SK-N-SH (cell line): ENCODE results near the gene LPP. TPM values are rescaled to one million over a fixed set of nuclear protein-coding genes. Genes with fewer than 3 reads are reported as not detected.

ENCODE experiments used
- CTCF ChIA-PET: fragments of 300-600, 350-600 bp; formaldehyde crosslinking; extraction: SDS; loops from one replicate; lab custom pipeline; 2021; lab: Yijun Ruan, JAX
- POLR2A ChIA-PET: fragments of 350-600 bp; sonication (Branson Sonifier 250); formaldehyde crosslinking; extraction: SDS; loops from one replicate; lab custom pipeline; 2020; ENCODE audit warnings: antibody characterized with exemption, inconsistent platforms; lab: Yijun Ruan, JAX
- DNase-seq: peaks from one replicate; pipeline ENCODE4 v3.0.0; 2012
- H2AFZ ChIP-seq: fragments of 200-600 bp; sonication (generic); 2 replicates; pipeline ENCODE4 v1.8.1; 2016; ENCODE audit warnings: antibody characterized with exemption, mild to moderate bottlenecking, low read depth
- H3F3A ChIP-seq: fragments of 200-600 bp; sonication (generic); replicated peaks from 2 replicates; pipeline ENCODE3; 2016; ENCODE audit warnings: antibody characterized with exemption, mild to moderate bottlenecking; ENCODE audit not compliant: insufficient read depth
- H3K27ac ChIP-seq, 2 experiments: fragments of 200-500 bp in 1 of 2; fragments of 200-600 bp in 1 of 2; sonication (Bioruptor generic) in 1 of 2; sonication (generic), shearing (Covaris generic) in 1 of 2; 2 replicates each; pipeline versions ENCODE4 v1.5.1 to v1.6.1; 2014 to 2016; ENCODE audit warnings: low read depth in 2 of 2, inconsistent platforms in 1 of 2, low read length in 1 of 2, mild to moderate bottlenecking in 1 of 2, mixed read lengths in 1 of 2
- H3K27me3 ChIP-seq: fragments of 200-600 bp; sonication (generic), shearing (Covaris generic); 2 replicates; pipeline ENCODE4 v1.6.1; 2016; ENCODE audit warnings: mixed run types; ENCODE audit not compliant: insufficient read depth
- H3K36me3 ChIP-seq, 2 experiments: fragments of 200-500 bp in 1 of 2; fragments of 200-600 bp in 1 of 2; sonication (Bioruptor generic) in 1 of 2; sonication (generic) in 1 of 2; replicated peaks in 1 of 2; 2 replicates each; pipeline versions ENCODE3 to v1.5.1; 2014 to 2016; ENCODE audit warnings: low read length in 1 of 2, mild to moderate bottlenecking in 1 of 2; ENCODE audit not compliant: insufficient read depth in 2 of 2, control insufficient read depth in 1 of 2
- H3K4me1 ChIP-seq, 2 experiments: fragments of 200-500 bp in 1 of 2; fragments of 200-600 bp in 1 of 2; sonication (Bioruptor generic) in 1 of 2; sonication (generic), shearing (Covaris generic) in 1 of 2; 2 replicates each; pipeline versions ENCODE4 v1.5.1 to v1.6.1; 2014 to 2016; ENCODE audit warnings: low read depth in 1 of 2, low read length in 1 of 2, mixed run types in 1 of 2; ENCODE audit not compliant: insufficient read depth in 2 of 2, control insufficient read depth in 1 of 2
- H3K4me2 ChIP-seq: fragments of 200-600 bp; sonication (generic), shearing (Covaris generic); 2 replicates; pipeline ENCODE4 v1.6.1; 2017; ENCODE audit warnings: mixed run types
- H3K4me3 ChIP-seq, 2 experiments: fragments of 200-500 bp in 1 of 2; fragments of 200-600 bp in 1 of 2; sonication (Bioruptor generic) in 1 of 2; sonication (generic), shearing (Covaris generic) in 1 of 2; 2 replicates each; pipeline versions ENCODE4 v1.5.1 to v1.8.1; 2014 to 2016; ENCODE audit warnings: low read depth in 2 of 2, inconsistent platforms in 1 of 2, low read length in 1 of 2, mild to moderate bottlenecking in 1 of 2, mixed read lengths in 1 of 2, moderate library complexity in 1 of 2
- H3K79me2 ChIP-seq: fragments of 200-600 bp; sonication (generic); 2 replicates; pipeline ENCODE4 v1.8.1; 2017; ENCODE audit warnings: mild to moderate bottlenecking; ENCODE audit not compliant: insufficient read depth
- H3K9ac ChIP-seq: fragments of 200-600 bp; sonication (generic); 2 replicates; pipeline ENCODE4 v1.6.1; 2017; ENCODE audit warnings: mixed run types
- H3K9me2 ChIP-seq: fragments of 200-600 bp; sonication (generic); 2 replicates; pipeline ENCODE4 v1.6.1; 2017; ENCODE audit warnings: mixed run types
- H3K9me3 ChIP-seq: fragments of 200-600 bp; sonication (generic); 2 replicates; pipeline ENCODE4 v1.6.1; 2017; ENCODE audit warnings: mixed run types, mild to moderate bottlenecking, moderate library complexity
- H4K20me1 ChIP-seq: fragments of 200-600 bp; sonication (generic); 2 replicates; pipeline ENCODE4 v1.6.1; 2017; ENCODE audit warnings: mild to moderate bottlenecking, mixed run types; ENCODE audit not compliant: insufficient read depth
- CHD2 ChIP-seq: fragments of 150-350 bp; IDR thresholded peaks from 2 replicates; pipeline ENCODE4 v1.6.1; 2018; ENCODE audit warnings: low read length; ENCODE audit not compliant: partially characterized antibody
- ELF1 ChIP-seq: IDR thresholded peaks from 2 replicates; pipeline ENCODE4 v1.4.0; 2012
- EZH2phosphoT487 ChIP-seq: fragments of 200-600 bp; sonication (generic); IDR thresholded peaks from 2 replicates; pipeline ENCODE4 v1.6.1; 2017; ENCODE audit warnings: low read depth, mixed run types, mild to moderate bottlenecking, antibody characterized with exemption, moderate library complexity, borderline replicate concordance
- FOSL2 ChIP-seq: IDR thresholded peaks from 2 replicates; pipeline ENCODE4 v1.4.0; 2012; ENCODE audit warnings: low read depth, mild to moderate bottlenecking, moderate library complexity, borderline replicate concordance
- FOXM1 ChIP-seq: IDR thresholded peaks from 2 replicates; pipeline ENCODE4 v1.4.0; 2012; ENCODE audit warnings: low read depth, mild to moderate bottlenecking
- GABPA ChIP-seq: IDR thresholded peaks from 2 replicates; pipeline ENCODE4 v1.4.0; 2012; ENCODE audit warnings: low read depth, mild to moderate bottlenecking
- GATA2 ChIP-seq: sonication (generic); formaldehyde crosslinking; IDR thresholded peaks from 2 replicates; pipeline ENCODE4 v1.5.0; 2020; ENCODE audit warnings: mild to moderate bottlenecking, missing genetic modification reagents
- JUND ChIP-seq: IDR thresholded peaks from 2 replicates; pipeline ENCODE4 v1.4.0; 2012
- MAX ChIP-seq: IDR thresholded peaks from 2 replicates; pipeline ENCODE4 v1.4.0; 2012; ENCODE audit warnings: low read depth
- NFIC ChIP-seq: IDR thresholded peaks from 2 replicates; pipeline ENCODE4 v1.4.0; 2012; ENCODE audit warnings: borderline replicate concordance
- NRF1 ChIP-seq: IDR thresholded peaks from 2 replicates; pipeline ENCODE4 v1.6.1; 2012; ENCODE audit warnings: low read depth, mild to moderate bottlenecking, low read length
- RAD21 ChIP-seq: IDR thresholded peaks from 2 replicates; pipeline ENCODE4 v1.6.1; 2012; ENCODE audit warnings: mild to moderate bottlenecking, low read length
- RCOR1 ChIP-seq: fragments of 150-350 bp; IDR thresholded peaks from 2 replicates; pipeline ENCODE4 v1.6.1; 2017; ENCODE audit warnings: antibody characterized with exemption, low read length
- REST ChIP-seq: IDR thresholded peaks from 2 replicates; pipeline ENCODE4 v1.6.1; 2012; ENCODE audit warnings: mild to moderate bottlenecking, low read depth, low read length, moderate library complexity
- RFX5 ChIP-seq: IDR thresholded peaks from 2 replicates; pipeline ENCODE4 v1.6.1; 2012; ENCODE audit warnings: mild to moderate bottlenecking, improper control_type of control experiment, low read length
- SMC3 ChIP-seq: IDR thresholded peaks from 2 replicates; pipeline ENCODE4 v1.6.1; 2012; ENCODE audit warnings: low read depth, low read length, improper control_type of control experiment
- TAF1 ChIP-seq: IDR thresholded peaks from 2 replicates; pipeline ENCODE4 v1.6.1; 2012; ENCODE audit warnings: low read depth, mild to moderate bottlenecking, low read length, moderate library complexity, borderline replicate concordance
- TCF12 ChIP-seq: IDR thresholded peaks from 2 replicates; pipeline ENCODE4 v1.4.0; 2012
- WGBS: methylation state at CpG from one replicate; pipeline ENCODE4 v1.1.6; 2017; ENCODE audit warnings: low lambda C conversion rate; 5-methylcytosine and 5-hydroxymethylcytosine counted together
- polyA plus RNA-seq, 3 experiments: library from polyadenylated mRNA; depleted of rRNA; stranded (reverse); fragments of >200 nt; gene quantifications; 2 replicates each; pipeline ENCODE4 v1.2.3, GENCODE V29; 2012
- TF ChIP-seq, protein P1 (sequence below): IDR thresholded peaks from 2 replicates; pipeline ENCODE4 v1.4.0; 2012; ENCODE audit warnings: low read depth, borderline replicate concordance
- TF ChIP-seq, protein P2 (sequence below): fragments of 150-350 bp; IDR thresholded peaks from 2 replicates; pipeline ENCODE4 v1.6.1; 2017; ENCODE audit warnings: antibody characterized with exemption, low read length, low read depth, borderline replicate concordance
- TF ChIP-seq, protein P3 (sequence below): IDR thresholded peaks from 2 replicates; pipeline ENCODE4; 2012

LPP gene
- polyA plus RNA-seq, 1 of the 3 experiments (the other 2 are of a cell fraction) = 6.6 TPM

DNA sequence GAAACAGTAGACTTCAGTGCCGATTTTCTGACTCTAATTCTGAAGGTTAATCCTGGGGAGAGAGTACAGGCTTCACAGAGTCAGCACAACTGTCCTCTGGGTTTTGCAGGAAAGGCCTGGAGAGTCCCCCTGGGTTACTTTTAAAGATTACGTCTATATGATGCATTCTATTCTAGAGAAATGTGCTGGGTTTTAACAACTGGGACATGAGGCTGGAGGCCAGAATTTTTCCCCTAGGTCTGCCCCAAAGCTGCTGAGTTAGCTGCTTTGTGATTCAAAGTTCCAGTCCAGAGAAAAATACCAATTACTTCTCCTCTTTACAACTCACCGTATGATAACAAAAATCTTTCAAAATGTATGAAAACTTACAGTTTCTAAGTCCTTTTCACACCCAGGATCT is 777.1 kb downstream of the LPP start:
- H3F3A ChIP-seq = peaks cover 8% of the 10 kb centered on the region
- 61% methylated on average over 3 of the region's 3 CpGs for WGBS
- H3K4me2 ChIP-seq = no peak overlapping the region
- TF ChIP-seq, protein P1, sequence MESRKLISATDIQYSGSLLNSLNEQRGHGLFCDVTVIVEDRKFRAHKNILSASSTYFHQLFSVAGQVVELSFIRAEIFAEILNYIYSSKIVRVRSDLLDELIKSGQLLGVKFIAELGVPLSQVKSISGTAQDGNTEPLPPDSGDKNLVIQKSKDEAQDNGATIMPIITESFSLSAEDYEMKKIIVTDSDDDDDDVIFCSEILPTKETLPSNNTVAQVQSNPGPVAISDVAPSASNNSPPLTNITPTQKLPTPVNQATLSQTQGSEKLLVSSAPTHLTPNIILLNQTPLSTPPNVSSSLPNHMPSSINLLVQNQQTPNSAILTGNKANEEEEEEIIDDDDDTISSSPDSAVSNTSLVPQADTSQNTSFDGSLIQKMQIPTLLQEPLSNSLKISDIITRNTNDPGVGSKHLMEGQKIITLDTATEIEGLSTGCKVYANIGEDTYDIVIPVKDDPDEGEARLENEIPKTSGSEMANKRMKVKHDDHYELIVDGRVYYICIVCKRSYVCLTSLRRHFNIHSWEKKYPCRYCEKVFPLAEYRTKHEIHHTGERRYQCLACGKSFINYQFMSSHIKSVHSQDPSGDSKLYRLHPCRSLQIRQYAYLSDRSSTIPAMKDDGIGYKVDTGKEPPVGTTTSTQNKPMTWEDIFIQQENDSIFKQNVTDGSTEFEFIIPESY = no peak
- no peak for TF ChIP-seq CHD2
- TF ChIP-seq ELF1 = no peak
- no peak for TF ChIP-seq EZH2phosphoT487
- TF ChIP-seq JUND = no peak
- TF ChIP-seq RFX5 = no peak
- no peak overlapping the region for H3K27ac ChIP-seq
- no peaks in the 10 kb centered on the region for H3K27me3 ChIP-seq
- H3K36me3 ChIP-seq = no peaks in the 10 kb centered on the region
- no peak overlapping the region for H3K9ac ChIP-seq
- H3K4me1 ChIP-seq = peaks cover 0 to 10% of the 10 kb centered on the region in 2 experiments; a peak in 2 of 4 replicates
- H3K4me3 ChIP-seq = no peak overlapping the region
- no peaks in the 10 kb centered on the region for H3K9me3 ChIP-seq
- H3K9me2 ChIP-seq = no peaks in the 10 kb centered on the region
- H4K20me1 ChIP-seq = no peaks in the 10 kb centered on the region
- DNase-seq = no peak
- POLR2A ChIA-PET = no interaction called here
- H3K79me2 ChIP-seq = no peaks in the 10 kb centered on the region
- H2AFZ ChIP-seq = peak overlapping the region; percentile 66; the same call in 1 of the 2 replicates
- CTCF ChIA-PET = no interaction called here

GRCh38 chr3:188931531-188931930 is 777.6 kb downstream of the LPP start:
- Histone ChIP-seq H3K4me1 (peaks cover 0 to 10% of the 10 kb centered on the region in 2 experiments; a peak in 2 of 4 replicates), H3K4me2 (no peak overlapping the region), H3K4me3 (no peak overlapping the region), H4K20me1 (no peaks in the 10 kb centered on the region), H3K27me3 (no peaks in the 10 kb centered on the region), H3F3A (peaks cover 8% of the 10 kb centered on the region), H3K79me2 (no peaks in the 10 kb centered on the region), H3K9me2 (no peaks in the 10 kb centered on the region), H2AFZ (peak overlapping the region; percentile 66), H3K27ac (no peak overlapping the region), H3K36me3 (no peaks in the 10 kb centered on the region), H3K9ac (no peak overlapping the region), H3K9me3 (no peaks in the 10 kb centered on the region)
- POLR2A ChIA-PET = no interaction called here
- TF ChIP-seq TCF12 (no peak), RFX5 (no peak), NFIC (no peak), SMC3 (no peak), MAX (no peak), FOSL2 (no peak), FOXM1 (no peak), GATA2 (CRISPR knock-in tag) (no peak), ELF1 (no peak), RCOR1 (no peak), GABPA (no peak), TAF1 (no peak), REST (no peak), NRF1 (no peak), RAD21 (no peak)
- TF ChIP-seq, protein P2, sequence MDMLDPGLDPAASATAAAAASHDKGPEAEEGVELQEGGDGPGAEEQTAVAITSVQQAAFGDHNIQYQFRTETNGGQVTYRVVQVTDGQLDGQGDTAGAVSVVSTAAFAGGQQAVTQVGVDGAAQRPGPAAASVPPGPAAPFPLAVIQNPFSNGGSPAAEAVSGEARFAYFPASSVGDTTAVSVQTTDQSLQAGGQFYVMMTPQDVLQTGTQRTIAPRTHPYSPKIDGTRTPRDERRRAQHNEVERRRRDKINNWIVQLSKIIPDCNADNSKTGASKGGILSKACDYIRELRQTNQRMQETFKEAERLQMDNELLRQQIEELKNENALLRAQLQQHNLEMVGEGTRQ = no peak
- TF ChIP-seq, protein P3, sequence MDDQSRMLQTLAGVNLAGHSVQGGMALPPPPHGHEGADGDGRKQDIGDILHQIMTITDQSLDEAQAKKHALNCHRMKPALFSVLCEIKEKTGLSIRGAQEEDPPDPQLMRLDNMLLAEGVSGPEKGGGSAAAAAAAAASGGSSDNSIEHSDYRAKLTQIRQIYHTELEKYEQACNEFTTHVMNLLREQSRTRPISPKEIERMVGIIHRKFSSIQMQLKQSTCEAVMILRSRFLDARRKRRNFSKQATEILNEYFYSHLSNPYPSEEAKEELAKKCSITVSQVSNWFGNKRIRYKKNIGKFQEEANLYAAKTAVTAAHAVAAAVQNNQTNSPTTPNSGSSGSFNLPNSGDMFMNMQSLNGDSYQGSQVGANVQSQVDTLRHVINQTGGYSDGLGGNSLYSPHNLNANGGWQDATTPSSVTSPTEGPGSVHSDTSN = no peak
- CTCF ChIA-PET = no interaction called here
- DNase-seq = no peak
- WGBS = 49% methylated on average over 3 of the region's 3 CpGs
